KOPT-K1 (cell line): ENCODE measurements around the gene MAPKAP1.

Experiments used
- H3K27ac ChIP-seq: fragments of 200-600 bp; sonication (generic); 2 replicates; pipeline ENCODE4 v1.5.1; 2016; ENCODE audit warnings: antibody characterized with exemption, mild to moderate bottlenecking, low read depth, low read length; ENCODE audit not compliant: poor library complexity, severe bottlenecking
- H3K36me3 ChIP-seq: fragments of 200-600 bp; sonication (generic); 2 replicates; pipeline ENCODE4 v1.5.1; 2017; ENCODE audit warnings: antibody characterized with exemption, mild to moderate bottlenecking, low read length, moderate library complexity; ENCODE audit not compliant: insufficient read depth
- H3K9me3 ChIP-seq: fragments of 200-600 bp; sonication (generic); 2 replicates; pipeline ENCODE4 v1.5.1; 2017; ENCODE audit warnings: antibody characterized with exemption, low read length, mild to moderate bottlenecking; ENCODE audit not compliant: insufficient read depth, poor library complexity, severe bottlenecking

MAPKAP1 gene

GRCh38 chr9:125745682-125746016, 38.6 kb upstream of the MAPKAP1 start:
- Histone ChIP-seq H3K27ac (peak overlapping the region; percentile 92), H3K9me3 (no peaks in the 10 kb centered on the region), H3K36me3 (peaks cover 14% of the 10 kb centered on the region)

- peaks cover 9% of the 10 kb centered on the region; the same call in 1 of the 2 replicates for H3K36me3 ChIP-seq
- H3K27ac ChIP-seq, result no peak overlapping the region
- H3K9me3 ChIP-seq, result no peaks in the 10 kb centered on the region
Observed at GRCh38 chr9:125745018-125745417, 38.0 kb upstream of the MAPKAP1 start.

GRCh38 chr9:125744616-125745015, 37.6 kb upstream of the MAPKAP1 start:
- no peak overlapping the region for H3K27ac ChIP-seq

GRCh38 chr9:125743682-125744428, 36.8 kb upstream of the MAPKAP1 start:
- no peaks in the 10 kb centered on the region for H3K36me3 ChIP-seq
- no peak overlapping the region for H3K27ac ChIP-seq

More at GRCh38 chr9:125744616-125745015, 37.6 kb upstream of the MAPKAP1 start:
- Histone ChIP-seq H3K9me3 (no peaks in the 10 kb centered on the region), H3K36me3 (peaks cover 5% of the 10 kb centered on the region; the same call in 1 of the 2 replicates)

DNA sequence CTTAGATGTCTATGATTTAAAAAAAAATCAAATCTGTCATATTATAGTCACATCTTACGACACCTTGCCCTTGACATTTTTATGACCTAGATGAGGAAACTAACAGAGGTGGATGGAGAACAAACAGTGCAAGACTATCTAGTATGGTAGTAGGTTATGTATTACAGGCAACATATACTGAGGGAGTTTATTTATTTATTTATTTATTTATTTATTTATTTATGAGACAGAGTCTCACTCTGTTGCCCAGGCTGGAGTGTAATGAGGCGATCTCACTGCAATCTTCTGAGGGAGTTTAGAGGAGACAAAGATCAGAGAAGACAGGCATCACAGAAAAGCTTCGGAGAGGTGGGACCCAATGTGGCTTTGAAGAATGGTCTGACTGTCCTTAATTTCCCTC, 35.6 kb upstream of the MAPKAP1 start:
- Histone ChIP-seq H3K36me3 (no peaks in the 10 kb centered on the region), H3K27ac (no peak overlapping the region), H3K9me3 (no peaks in the 10 kb centered on the region)

More at GRCh38 chr9:125743682-125744428, 36.8 kb upstream of the MAPKAP1 start:
- no peaks in the 10 kb centered on the region for H3K9me3 ChIP-seq

DNA sequence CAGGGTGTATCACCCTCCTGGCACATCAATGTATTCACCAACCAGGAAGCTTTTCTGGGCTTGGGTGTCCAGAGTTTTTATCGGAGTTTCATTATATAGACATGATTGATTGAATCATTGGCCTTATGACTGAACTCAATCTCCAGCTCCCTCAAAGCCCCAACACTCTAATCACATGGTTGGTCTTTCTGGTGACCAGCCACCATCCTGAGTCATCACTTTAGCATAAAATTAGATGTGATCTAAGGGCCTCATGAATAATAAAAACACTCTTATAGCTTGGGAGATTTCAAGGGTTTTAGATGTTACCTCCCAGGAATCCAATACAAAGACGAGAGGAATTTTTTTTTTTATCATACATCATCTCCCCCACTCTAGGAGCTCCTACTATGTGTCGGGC, 32.4 kb upstream of the MAPKAP1 start:
- Histone ChIP-seq H3K9me3 (no peaks in the 10 kb centered on the region), H3K27ac (no peak overlapping the region), H3K36me3 (no peaks in the 10 kb centered on the region)

DNA sequence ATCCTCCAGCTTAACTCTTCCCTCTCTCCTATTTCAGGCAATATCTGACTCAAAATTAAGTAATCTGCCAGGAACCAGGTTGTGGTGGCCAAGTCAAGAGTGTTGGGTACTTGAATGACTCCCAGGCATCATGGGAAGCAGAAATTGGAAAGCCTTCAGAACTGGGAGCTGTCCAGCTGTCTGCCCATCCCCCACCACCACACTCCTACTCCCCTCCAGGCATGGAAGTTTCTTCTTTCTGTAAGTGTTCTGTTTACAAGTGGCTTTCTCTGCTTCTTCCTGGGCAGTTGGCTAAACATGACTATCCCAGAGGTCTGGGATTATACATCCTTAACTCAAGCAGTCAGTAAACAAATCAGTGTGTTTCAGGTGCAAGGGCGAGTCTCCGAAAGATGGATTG, 25.6 kb upstream of the MAPKAP1 start:
- no peaks in the 10 kb centered on the region for H3K9me3 ChIP-seq
- no peak overlapping the region for H3K27ac ChIP-seq
- no peaks in the 10 kb centered on the region for H3K36me3 ChIP-seq

- H3K9me3 ChIP-seq, result no peaks in the 10 kb centered on the region
- H3K36me3 ChIP-seq, result no peaks in the 10 kb centered on the region
- no peak overlapping the region for H3K27ac ChIP-seq
Observed at GRCh38 chr9:125730168-125730567, 23.2 kb upstream of the MAPKAP1 start.

DNA sequence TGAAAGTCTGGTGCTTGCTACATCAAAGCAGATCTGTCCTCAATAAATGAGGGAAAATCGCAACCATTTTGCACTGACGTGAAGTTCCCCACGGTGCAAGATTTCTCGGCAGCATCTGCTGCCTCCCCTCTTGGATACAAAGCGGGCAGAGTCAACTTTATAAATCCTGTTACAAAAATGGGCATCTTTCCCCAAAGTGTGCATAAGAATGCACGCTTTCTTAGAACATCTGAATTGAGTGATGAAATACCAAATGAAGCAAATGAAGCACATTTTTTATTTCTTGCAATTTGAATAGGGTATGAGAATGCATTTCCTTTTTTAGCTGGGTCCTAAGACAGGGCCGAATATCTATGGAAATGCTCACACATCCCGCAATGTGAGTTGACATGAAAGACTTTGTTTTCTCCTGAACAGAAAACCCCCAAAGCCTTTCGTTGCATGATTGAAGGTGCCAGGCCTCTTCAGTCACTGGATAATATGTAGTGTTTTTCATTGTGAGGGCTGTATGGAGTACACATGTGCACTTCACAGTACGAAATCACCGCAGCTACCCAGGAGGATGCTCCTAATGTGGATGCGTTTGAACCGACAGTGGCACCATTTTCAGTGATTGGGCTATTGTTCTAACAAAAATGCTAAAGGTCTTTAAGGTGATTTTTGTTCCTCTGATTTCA, 19.6 kb upstream of the MAPKAP1 start:
- H3K9me3 ChIP-seq, result no peaks in the 10 kb centered on the region

GRCh38 chr9:125707472-125707804, 430 bp upstream of the MAPKAP1 start:
- Histone ChIP-seq H3K36me3 (peaks cover 6% of the 10 kb centered on the region; the same call in 1 of the 2 replicates), H3K27ac (peak overlapping the region; percentile 68), H3K9me3 (no peaks in the 10 kb centered on the region)

More for the DNA sequence above, 19.6 kb upstream of the MAPKAP1 start:
- Histone ChIP-seq H3K27ac (no peak overlapping the region), H3K36me3 (no peaks in the 10 kb centered on the region)

GRCh38 chr9:125705893-125706292, 1.1 kb downstream of the MAPKAP1 start:
- Histone ChIP-seq H3K27ac (peak overlapping the region; percentile 68), H3K9me3 (no peaks in the 10 kb centered on the region)

GRCh38 chr9:125703662-125704061, 3.3 kb downstream of the MAPKAP1 start:
- Histone ChIP-seq H3K36me3 (peaks cover 6% of the 10 kb centered on the region; the same call in 1 of the 2 replicates), H3K9me3 (no peaks in the 10 kb centered on the region), H3K27ac (no peak overlapping the region)

More at GRCh38 chr9:125705893-125706292, 1.1 kb downstream of the MAPKAP1 start:
- peaks cover 6% of the 10 kb centered on the region; the same call in 1 of the 2 replicates for H3K36me3 ChIP-seq

DNA sequence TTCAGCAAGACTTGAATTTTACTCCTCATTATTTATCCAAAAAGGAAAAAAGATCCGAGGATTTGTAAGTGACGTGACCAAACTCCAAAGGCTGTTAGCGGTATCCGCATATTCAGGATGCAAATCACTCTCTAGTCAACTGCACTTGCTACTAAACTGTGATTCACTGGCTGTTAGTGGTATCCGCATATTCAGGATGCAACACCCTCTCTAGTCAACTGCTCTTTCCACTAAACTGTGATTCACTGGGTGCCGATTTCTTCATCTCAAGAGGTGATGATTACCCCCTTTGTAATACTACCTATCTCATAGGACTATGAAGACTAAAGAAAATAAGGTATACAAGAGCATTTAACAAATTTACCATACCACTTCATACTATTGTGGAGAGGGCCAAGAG, 5.7 kb downstream of the MAPKAP1 start:
- Histone ChIP-seq H3K27ac (no peak overlapping the region), H3K36me3 (peaks cover 6% of the 10 kb centered on the region; the same call in 1 of the 2 replicates), H3K9me3 (no peaks in the 10 kb centered on the region)

- Histone ChIP-seq H3K36me3 (peaks cover 6% of the 10 kb centered on the region; the same call in 1 of the 2 replicates), H3K9me3 (no peaks in the 10 kb centered on the region), H3K27ac (no peak overlapping the region)
Observed at GRCh38 chr9:125700791-125701190, 6.2 kb downstream of the MAPKAP1 start.

DNA sequence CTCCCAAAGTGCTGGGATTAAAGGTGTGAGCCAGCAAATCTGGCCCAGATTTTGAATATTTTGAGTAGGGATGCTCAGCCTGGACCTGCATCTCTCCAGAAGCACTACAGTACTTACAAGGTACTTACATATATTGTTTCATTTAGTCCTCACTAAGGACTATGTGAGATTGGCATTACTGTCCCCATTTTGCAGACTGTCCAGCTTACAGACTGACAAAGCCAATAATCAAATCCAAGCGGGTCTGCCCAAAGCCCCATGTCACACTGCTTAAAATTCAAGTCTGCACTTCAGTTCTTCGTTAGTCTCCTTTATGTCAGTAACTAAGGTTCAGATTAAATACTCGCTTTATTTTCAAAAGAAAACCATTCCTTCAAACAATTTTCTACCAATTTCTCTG, 7.1 kb downstream of the MAPKAP1 start:
- Histone ChIP-seq H3K36me3 (peaks cover 6% of the 10 kb centered on the region; the same call in 1 of the 2 replicates), H3K27ac (no peak overlapping the region)

More for the DNA sequence above, 7.1 kb downstream of the MAPKAP1 start:
- no peaks in the 10 kb centered on the region for H3K9me3 ChIP-seq
